ENCODE data around the gene ROCK1.

Gene ROCK1

GRCh38 chr18:21129566-21130216, 18.1 kb upstream of the ROCK1 start:
- H3K9ac ChIP-seq (ENCODE audit: low read depth in 1 of 2, low read length in 2 of 2): no peak overlapping the region
- H3K4me3 ChIP-seq (ENCODE audit: low read depth in 1 of 2, low read length in 2 of 2): no peak overlapping the region
- no peaks in the 10 kb centered on the region for H3K27me3 ChIP-seq (ENCODE audit: control insufficient read depth in 1 of 2, insufficient read depth in 2 of 2, low read length in 2 of 2)

GRCh38 chr18:21123290-21123926, 11.8 kb upstream of the ROCK1 start:
- no peak overlapping the region for H3K27ac ChIP-seq (ENCODE audit: low read depth, low read length)
- no peak overlapping the region for H3K4me3 ChIP-seq (ENCODE audit: low read depth in 1 of 2, low read length in 2 of 2)
- no peaks in the 10 kb centered on the region for H3K36me3 ChIP-seq (ENCODE audit: control insufficient read depth in 1 of 2, insufficient read depth in 2 of 2, low read length in 2 of 2)
- H3K27me3 ChIP-seq (ENCODE audit: control insufficient read depth in 1 of 2, insufficient read depth in 2 of 2, low read length in 2 of 2): no peaks in the 10 kb centered on the region
- no peak overlapping the region for H3K9ac ChIP-seq (ENCODE audit: low read depth in 1 of 2, low read length in 2 of 2)
- H3K9me3 ChIP-seq (ENCODE audit: control insufficient read depth in 1 of 2, low read length in 2 of 2): no peaks in the 10 kb centered on the region
- no peaks in the 10 kb centered on the region for H3K4me1 ChIP-seq (ENCODE audit: control insufficient read depth in 1 of 2, insufficient read depth in 2 of 2, low read length in 2 of 2)

More at GRCh38 chr18:21129566-21130216, 18.1 kb upstream of the ROCK1 start:
- Histone ChIP-seq H3K9me3 (ENCODE audit: control insufficient read depth in 1 of 2, low read length in 2 of 2) (no peaks in the 10 kb centered on the region), H3K36me3 (ENCODE audit: control insufficient read depth in 1 of 2, insufficient read depth in 2 of 2, low read length in 2 of 2) (no peaks in the 10 kb centered on the region), H3K27ac (ENCODE audit: low read depth, low read length) (no peak overlapping the region), H3K4me1 (ENCODE audit: control insufficient read depth in 1 of 2, insufficient read depth in 2 of 2, low read length in 2 of 2) (no peaks in the 10 kb centered on the region)

- H3K4me3 ChIP-seq (ENCODE audit: low read depth in 1 of 2, low read length in 2 of 2): no peak overlapping the region
- H3K4me1 ChIP-seq (ENCODE audit: control insufficient read depth in 1 of 2, insufficient read depth in 2 of 2, low read length in 2 of 2): no peaks in the 10 kb centered on the region
- H3K27me3 ChIP-seq (ENCODE audit: control insufficient read depth in 1 of 2, insufficient read depth in 2 of 2, low read length in 2 of 2): no peaks in the 10 kb centered on the region
- H3K36me3 ChIP-seq (ENCODE audit: control insufficient read depth in 1 of 2, insufficient read depth in 2 of 2, low read length in 2 of 2): no peaks in the 10 kb centered on the region
- H3K27ac ChIP-seq (ENCODE audit: low read depth, low read length): no peak overlapping the region
- H3K9ac ChIP-seq (ENCODE audit: low read depth in 1 of 2, low read length in 2 of 2): no peak overlapping the region
- H3K9me3 ChIP-seq (ENCODE audit: control insufficient read depth in 1 of 2, low read length in 2 of 2): no peaks in the 10 kb centered on the region
These were observed 7.2 kb upstream of the ROCK1 start for GRCh38 chr18:21118806-21119205.

- H3K27ac ChIP-seq (ENCODE audit: low read depth, low read length): no peak overlapping the region
- H3K9me3 ChIP-seq (ENCODE audit: control insufficient read depth in 1 of 2, low read length in 2 of 2): no peaks in the 10 kb centered on the region
- H3K27me3 ChIP-seq (ENCODE audit: control insufficient read depth in 1 of 2, insufficient read depth in 2 of 2, low read length in 2 of 2): no peaks in the 10 kb centered on the region
- H3K9ac ChIP-seq (ENCODE audit: low read depth in 1 of 2, low read length in 2 of 2): no peak overlapping the region
- peaks cover 0 to 2% of the 10 kb centered on the region in 2 donors for H3K4me1 ChIP-seq (ENCODE audit: control insufficient read depth in 1 of 2, insufficient read depth in 2 of 2, low read length in 2 of 2)
- H3K4me3 ChIP-seq (ENCODE audit: low read depth in 1 of 2, low read length in 2 of 2): no peak overlapping the region
- no peaks in the 10 kb centered on the region for H3K36me3 ChIP-seq (ENCODE audit: control insufficient read depth in 1 of 2, insufficient read depth in 2 of 2, low read length in 2 of 2)
These were observed 6.0 kb upstream of the ROCK1 start for GRCh38 chr18:21117409-21118131.

DNA sequence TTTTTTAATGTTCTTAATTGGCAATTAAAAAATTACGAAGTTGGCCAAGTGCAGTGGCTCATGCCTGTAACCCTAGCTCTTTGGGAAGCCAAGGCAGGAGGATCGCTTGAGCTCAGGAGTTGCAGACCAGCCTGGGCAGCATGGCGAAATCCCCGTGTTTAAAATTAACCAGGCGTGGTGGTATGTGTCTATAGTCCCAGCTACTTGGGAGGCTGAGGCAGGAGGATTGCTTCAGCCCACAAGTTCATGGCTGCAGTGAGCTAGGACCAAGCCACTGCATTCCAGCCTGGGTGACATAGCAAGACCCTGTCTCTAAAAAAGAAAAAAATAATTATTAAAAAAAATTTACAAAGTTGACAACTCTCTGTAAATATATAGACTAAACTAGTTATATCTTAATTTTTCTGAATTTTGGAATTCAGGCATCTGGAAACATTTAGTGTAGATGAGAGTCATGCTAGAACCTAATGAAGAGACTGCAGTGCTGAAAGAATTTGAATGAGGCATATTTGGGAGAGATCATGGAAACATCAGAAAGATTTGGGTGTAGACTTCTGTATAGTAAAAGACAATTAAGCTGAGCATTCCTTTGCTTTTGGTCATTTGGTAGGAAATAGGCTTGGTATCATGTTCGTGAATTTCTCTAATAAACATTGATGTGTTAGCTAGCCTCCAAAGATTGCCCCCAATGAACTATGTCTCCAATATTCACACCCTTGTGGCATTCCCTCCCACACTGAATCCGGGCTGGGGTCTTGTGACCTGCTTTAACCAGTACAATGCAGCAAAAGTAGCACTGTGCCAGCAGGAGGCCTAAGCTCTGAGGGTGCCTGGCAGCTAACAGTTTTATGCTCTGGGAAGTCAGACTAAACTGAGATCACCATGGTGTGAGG, 4.2 kb upstream of the ROCK1 start:
- H3K27ac ChIP-seq (ENCODE audit: low read depth, low read length): no peak overlapping the region
- H3K4me3 ChIP-seq (ENCODE audit: low read depth in 1 of 2, low read length in 2 of 2): no peak overlapping the region

GRCh38 chr18:21112543-21113105, 1.0 kb upstream of the ROCK1 start:
- Histone ChIP-seq H3K9ac (ENCODE audit: low read depth in 1 of 2, low read length in 2 of 2) (peak overlapping the region; percentile 13 to 83), H3K27ac (ENCODE audit: low read depth, low read length) (no peak overlapping the region)

More for the DNA sequence above, 4.2 kb upstream of the ROCK1 start:
- Histone ChIP-seq H3K9me3 (ENCODE audit: control insufficient read depth in 1 of 2, low read length in 2 of 2) (no peaks in the 10 kb centered on the region), H3K36me3 (ENCODE audit: control insufficient read depth in 1 of 2, insufficient read depth in 2 of 2, low read length in 2 of 2) (no peaks in the 10 kb centered on the region), H3K4me1 (ENCODE audit: control insufficient read depth in 1 of 2, insufficient read depth in 2 of 2, low read length in 2 of 2) (peaks cover 0 to 5% of the 10 kb centered on the region in 2 donors), H3K27me3 (ENCODE audit: control insufficient read depth in 1 of 2, insufficient read depth in 2 of 2, low read length in 2 of 2) (no peaks in the 10 kb centered on the region), H3K9ac (ENCODE audit: low read depth in 1 of 2, low read length in 2 of 2) (no peak overlapping the region)

DNA sequence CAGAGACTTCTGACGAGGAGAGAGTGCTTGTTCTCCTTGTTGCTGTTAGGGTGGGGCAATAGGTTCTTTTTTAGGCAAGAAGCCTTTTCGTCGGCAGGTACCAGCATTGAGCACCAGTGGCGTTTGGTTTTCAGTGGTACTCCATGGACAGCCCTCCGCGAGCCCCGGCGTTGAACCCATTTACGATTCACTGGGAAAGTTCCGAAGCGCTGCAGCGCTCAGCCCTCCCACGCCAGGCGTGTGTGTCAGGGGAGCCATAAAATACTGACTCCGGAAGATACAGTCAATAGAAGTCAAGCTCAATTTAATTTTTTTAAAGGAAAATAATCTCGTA, 494 bp upstream of the ROCK1 start:
- H3K27me3 ChIP-seq (ENCODE audit: control insufficient read depth in 1 of 2, insufficient read depth in 2 of 2, low read length in 2 of 2): no peaks in the 10 kb centered on the region
- peak overlapping the region; percentile 89 for H3K27ac ChIP-seq (ENCODE audit: low read depth, low read length)
- no peaks in the 10 kb centered on the region for H3K36me3 ChIP-seq (ENCODE audit: control insufficient read depth in 1 of 2, insufficient read depth in 2 of 2, low read length in 2 of 2)

More at GRCh38 chr18:21112543-21113105, 1.0 kb upstream of the ROCK1 start:
- Histone ChIP-seq H3K36me3 (ENCODE audit: control insufficient read depth in 1 of 2, insufficient read depth in 2 of 2, low read length in 2 of 2) (no peaks in the 10 kb centered on the region), H3K9me3 (ENCODE audit: control insufficient read depth in 1 of 2, low read length in 2 of 2) (no peaks in the 10 kb centered on the region), H3K4me1 (ENCODE audit: control insufficient read depth in 1 of 2, insufficient read depth in 2 of 2, low read length in 2 of 2) (peaks cover 13 to 16% of the 10 kb centered on the region in 2 donors), H3K4me3 (ENCODE audit: low read depth in 1 of 2, low read length in 2 of 2) (peak overlapping the region; percentile 88 to 93), H3K27me3 (ENCODE audit: control insufficient read depth in 1 of 2, insufficient read depth in 2 of 2, low read length in 2 of 2) (no peaks in the 10 kb centered on the region)

DNA sequence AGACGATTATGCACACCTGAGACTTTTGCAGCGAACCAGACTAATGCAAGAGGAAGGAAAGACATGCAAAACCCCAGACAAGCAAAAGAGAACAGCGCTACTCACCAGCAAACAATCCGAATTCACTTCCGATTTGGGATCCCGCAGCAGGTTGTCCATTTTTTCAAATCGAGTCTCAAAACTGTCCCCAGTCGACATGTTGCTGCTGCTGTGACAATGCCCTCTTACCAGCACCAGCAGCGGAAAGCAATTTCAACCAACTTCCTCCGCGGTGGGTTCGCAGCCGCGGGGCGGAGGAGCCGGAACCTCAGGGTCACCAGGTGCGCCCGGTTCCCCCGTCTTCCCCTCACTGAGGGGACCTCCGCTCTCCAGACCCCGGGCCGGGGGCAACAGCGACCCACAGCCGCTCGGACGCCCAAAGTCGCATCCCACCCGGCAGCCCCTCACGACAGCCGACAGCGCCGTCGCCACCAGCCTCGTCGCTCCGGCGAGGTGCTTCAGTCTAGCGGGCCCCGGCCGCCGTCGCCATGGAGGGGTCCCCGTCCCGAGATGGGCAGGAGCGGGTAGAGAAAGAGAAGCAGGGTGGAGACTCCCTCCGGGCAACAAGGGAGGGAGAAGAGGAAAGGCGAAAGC, 784 bp downstream of the ROCK1 start:
- Histone ChIP-seq H3K36me3 (ENCODE audit: control insufficient read depth in 1 of 2, insufficient read depth in 2 of 2, low read length in 2 of 2) (no peaks in the 10 kb centered on the region), H3K27me3 (ENCODE audit: control insufficient read depth in 1 of 2, insufficient read depth in 2 of 2, low read length in 2 of 2) (no peaks in the 10 kb centered on the region), H3K9me3 (ENCODE audit: control insufficient read depth in 1 of 2, low read length in 2 of 2) (no peaks in the 10 kb centered on the region), H3K27ac (ENCODE audit: low read depth, low read length) (peak overlapping the region; percentile 98), H3K9ac (ENCODE audit: low read depth in 1 of 2, low read length in 2 of 2) (peak overlapping the region; percentile 94), H3K4me1 (ENCODE audit: control insufficient read depth in 1 of 2, insufficient read depth in 2 of 2, low read length in 2 of 2) (peaks cover 27 to 28% of the 10 kb centered on the region in 2 donors), H3K4me3 (ENCODE audit: low read depth in 1 of 2, low read length in 2 of 2) (peak overlapping the region; percentile 91 to 94)

More for the DNA sequence above, 494 bp upstream of the ROCK1 start:
- H3K4me1 ChIP-seq (ENCODE audit: control insufficient read depth in 1 of 2, insufficient read depth in 2 of 2, low read length in 2 of 2): peaks cover 18 to 22% of the 10 kb centered on the region in 2 donors
- H3K9me3 ChIP-seq (ENCODE audit: control insufficient read depth in 1 of 2, low read length in 2 of 2): no peaks in the 10 kb centered on the region
- H3K4me3 ChIP-seq (ENCODE audit: low read depth in 1 of 2, low read length in 2 of 2): peak overlapping the region; percentile 88 to 93
- H3K9ac ChIP-seq (ENCODE audit: low read depth in 1 of 2, low read length in 2 of 2): peak overlapping the region; percentile 79 to 83

DNA sequence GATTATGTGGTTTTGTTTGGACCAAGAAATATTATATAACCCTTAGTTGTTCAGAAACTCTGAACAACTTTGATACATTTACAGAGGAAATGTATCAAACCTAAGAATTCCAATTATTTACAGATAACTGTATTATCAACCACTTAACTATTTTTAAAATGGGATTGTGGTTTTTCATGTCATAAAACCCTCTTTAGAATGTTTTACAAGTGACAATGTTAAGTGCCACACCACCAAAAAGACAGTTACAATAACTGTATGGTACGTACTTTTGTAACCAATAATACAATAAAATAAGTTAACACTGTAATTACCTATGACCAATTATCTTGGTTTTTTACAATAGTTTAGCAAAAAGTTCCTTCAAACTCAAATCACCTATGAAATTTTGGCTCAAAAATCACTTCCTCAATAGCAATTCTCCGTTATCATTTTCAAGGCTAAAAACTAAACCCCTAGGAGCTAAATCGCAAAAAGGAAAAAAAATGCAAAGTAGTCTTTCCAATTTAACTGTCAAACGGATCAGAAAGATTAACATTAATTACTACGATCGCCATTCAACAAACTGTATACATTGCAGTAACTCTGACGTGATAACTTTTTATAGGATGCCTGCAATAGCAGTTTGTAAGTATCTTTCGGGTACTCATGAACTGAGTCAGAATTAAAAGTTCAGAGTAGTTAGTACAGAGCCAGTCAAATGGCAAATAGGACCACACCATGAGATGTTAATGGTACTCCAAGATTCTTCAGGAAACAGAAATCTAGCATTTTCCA, 1.5 kb downstream of the ROCK1 start:
- no peaks in the 10 kb centered on the region for H3K9me3 ChIP-seq (ENCODE audit: control insufficient read depth in 1 of 2, low read length in 2 of 2)
- H3K36me3 ChIP-seq (ENCODE audit: control insufficient read depth in 1 of 2, insufficient read depth in 2 of 2, low read length in 2 of 2): no peaks in the 10 kb centered on the region
- peak overlapping the region; percentile 91 to 94 for H3K4me3 ChIP-seq (ENCODE audit: low read depth in 1 of 2, low read length in 2 of 2)
- H3K27ac ChIP-seq (ENCODE audit: low read depth, low read length): no peak overlapping the region
- H3K27me3 ChIP-seq (ENCODE audit: control insufficient read depth in 1 of 2, insufficient read depth in 2 of 2, low read length in 2 of 2): no peaks in the 10 kb centered on the region
- H3K9ac ChIP-seq (ENCODE audit: low read depth in 1 of 2, low read length in 2 of 2): peak overlapping the region; percentile 94
- peaks cover 30 to 35% of the 10 kb centered on the region in 2 donors for H3K4me1 ChIP-seq (ENCODE audit: control insufficient read depth in 1 of 2, insufficient read depth in 2 of 2, low read length in 2 of 2)
